ENCODE measurements around the gene PACSIN2.

DNA sequence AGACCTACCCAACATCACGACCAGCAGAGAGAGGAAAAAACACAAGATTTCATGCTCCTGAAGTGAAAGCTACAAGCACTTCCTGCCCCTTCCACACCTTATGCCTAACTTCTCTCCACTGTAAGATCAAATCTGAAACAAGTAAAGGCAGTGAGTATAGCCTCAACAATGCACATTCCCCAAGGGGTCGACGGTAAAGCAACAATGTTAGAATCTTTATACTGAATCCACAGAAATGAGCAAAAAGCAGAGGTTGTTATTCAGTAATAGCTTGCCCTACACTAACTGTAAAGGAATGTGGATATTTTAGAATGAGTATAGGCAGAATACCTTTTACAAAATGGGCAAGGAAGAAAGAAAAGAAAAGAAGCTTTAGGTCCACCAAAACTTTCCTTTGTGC, 173.5 kb downstream of the PACSIN2 start:
- TF ChIP-seq POLR2A (IDR thresholded peaks at IDR 0.05; ENCODE audit: low read length) (no peak), GATA1 (IDR thresholded peaks at IDR 0.05; ENCODE audit: low read depth, low read length) (no peak)
